SK-N-SH treated with all-trans-retinoic acid at 6 μM for 48 hours (cell line): ENCODE data around the gene PRPS2.

Source experiments
- ARNTL ChIP-seq: fragments of 450-650 bp; formaldehyde crosslinking; IDR thresholded peaks from 2 replicates; pipeline ENCODE4 v1.5.0; 2020; ENCODE audit warnings: low read depth, mild to moderate bottlenecking, moderate library complexity, borderline replicate concordance
- RARB ChIP-seq: fragments of 250-450 bp; sonication (Bioruptor Pico); IDR thresholded peaks from 2 replicates; pipeline ENCODE4 v1.8.0; 2021; ENCODE audit warnings: mild to moderate bottlenecking, moderate library complexity
- SNAI2 ChIP-seq: fragments of 250-450 bp; sonication (Bioruptor Pico); IDR thresholded peaks from 2 replicates; pipeline ENCODE4 v1.5.0; 2020; ENCODE audit warnings: mild to moderate bottlenecking, moderate library complexity
- TOX ChIP-seq: fragments of 250-450 bp; sonication (Bioruptor Pico); IDR thresholded peaks from 2 replicates; pipeline ENCODE4 v1.8.0; 2021; ENCODE audit warnings: mild to moderate bottlenecking, moderate library complexity, borderline replicate concordance
- ZC3H10 ChIP-seq: fragments of 250-450 bp; sonication (Bioruptor Pico); IDR thresholded peaks from 2 replicates; pipeline ENCODE4 v1.5.1; 2021; ENCODE audit warnings: mild to moderate bottlenecking, moderate library complexity
- ZFP3 ChIP-seq: fragments of 250-450 bp; sonication (Bioruptor Pico); IDR thresholded peaks from 2 replicates; pipeline ENCODE4 v1.5.0; 2020; ENCODE audit warnings: mild to moderate bottlenecking, moderate library complexity
- ZNF565 ChIP-seq: fragments of 450-650 bp; formaldehyde crosslinking; conservative IDR thresholded peaks from 2 replicates; pipeline ENCODE4 v1.5.0; 2020; ENCODE audit warnings: low read depth, mild to moderate bottlenecking, moderate library complexity
- ZNF70 ChIP-seq: fragments of 450-650 bp; formaldehyde crosslinking; IDR thresholded peaks from 2 replicates; pipeline ENCODE4 v1.5.0; 2020; ENCODE audit warnings: mild to moderate bottlenecking, moderate library complexity
- ZNF8 ChIP-seq: fragments of 450-650 bp; formaldehyde crosslinking; IDR thresholded peaks from 2 replicates; pipeline ENCODE4 v1.5.0; 2020; ENCODE audit warnings: mild to moderate bottlenecking, moderate library complexity
- TF ChIP-seq, protein P1 (sequence below): fragments of 250-450 bp; sonication (Bioruptor Pico); IDR thresholded peaks from 2 replicates; pipeline ENCODE4 v1.8.0; 2021; ENCODE audit warnings: low read depth, mild to moderate bottlenecking, moderate library complexity, borderline replicate concordance
- TF ChIP-seq, protein P2 (sequence below): fragments of 250-450 bp; sonication (Bioruptor Pico); IDR thresholded peaks from 2 replicates; pipeline ENCODE4 v1.8.0; 2020; ENCODE audit warnings: mild to moderate bottlenecking, moderate library complexity, borderline replicate concordance
- TF ChIP-seq, protein P3 (sequence below): fragments of 250-450 bp; sonication (Bioruptor Pico); IDR thresholded peaks from 2 replicates; pipeline ENCODE4 v1.5.1; 2020; ENCODE audit warnings: low read depth, mild to moderate bottlenecking, moderate library complexity
- TF ChIP-seq, protein P4 (sequence below): fragments of 250-450 bp; sonication (Bioruptor Pico); IDR thresholded peaks from 2 replicates; pipeline ENCODE4 v1.5.1; 2021; ENCODE audit warnings: mild to moderate bottlenecking, moderate library complexity

DNA sequence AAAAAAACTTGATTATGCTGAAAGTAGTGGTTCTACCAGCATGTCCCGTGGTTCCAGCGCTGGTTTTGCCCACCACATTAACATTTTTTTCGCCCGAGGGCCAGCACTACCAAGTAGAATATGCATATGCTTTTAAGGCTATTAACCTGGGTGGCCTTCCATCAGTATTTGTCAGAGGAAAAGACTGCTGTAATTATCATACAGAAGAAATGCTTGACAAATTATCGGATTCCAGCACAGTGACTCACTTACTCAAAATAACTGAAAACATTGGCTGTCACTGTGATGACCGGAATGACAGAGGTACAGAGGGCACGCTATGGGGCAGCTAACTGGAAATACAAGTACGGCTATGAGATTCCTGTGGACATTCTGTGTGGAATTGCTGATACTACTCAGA, 34.6 kb downstream of the PRPS2 start:
- TF ChIP-seq, protein P1, sequence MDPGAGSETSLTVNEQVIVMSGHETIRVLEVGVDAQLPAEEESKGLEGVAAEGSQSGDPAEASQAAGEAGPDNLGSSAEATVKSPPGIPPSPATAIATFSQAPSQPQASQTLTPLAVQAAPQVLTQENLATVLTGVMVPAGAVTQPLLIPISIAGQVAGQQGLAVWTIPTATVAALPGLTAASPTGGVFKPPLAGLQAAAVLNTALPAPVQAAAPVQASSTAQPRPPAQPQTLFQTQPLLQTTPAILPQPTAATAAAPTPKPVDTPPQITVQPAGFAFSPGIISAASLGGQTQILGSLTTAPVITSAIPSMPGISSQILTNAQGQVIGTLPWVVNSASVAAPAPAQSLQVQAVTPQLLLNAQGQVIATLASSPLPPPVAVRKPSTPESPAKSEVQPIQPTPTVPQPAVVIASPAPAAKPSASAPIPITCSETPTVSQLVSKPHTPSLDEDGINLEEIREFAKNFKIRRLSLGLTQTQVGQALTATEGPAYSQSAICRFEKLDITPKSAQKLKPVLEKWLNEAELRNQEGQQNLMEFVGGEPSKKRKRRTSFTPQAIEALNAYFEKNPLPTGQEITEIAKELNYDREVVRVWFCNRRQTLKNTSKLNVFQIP: no peak
- TF ChIP-seq RARB (CRISPR knock-in tag): no peak
- TF ChIP-seq SNAI2 (CRISPR knock-in tag): no peak
- no peak for TF ChIP-seq ZNF565
- TF ChIP-seq, protein P2, sequence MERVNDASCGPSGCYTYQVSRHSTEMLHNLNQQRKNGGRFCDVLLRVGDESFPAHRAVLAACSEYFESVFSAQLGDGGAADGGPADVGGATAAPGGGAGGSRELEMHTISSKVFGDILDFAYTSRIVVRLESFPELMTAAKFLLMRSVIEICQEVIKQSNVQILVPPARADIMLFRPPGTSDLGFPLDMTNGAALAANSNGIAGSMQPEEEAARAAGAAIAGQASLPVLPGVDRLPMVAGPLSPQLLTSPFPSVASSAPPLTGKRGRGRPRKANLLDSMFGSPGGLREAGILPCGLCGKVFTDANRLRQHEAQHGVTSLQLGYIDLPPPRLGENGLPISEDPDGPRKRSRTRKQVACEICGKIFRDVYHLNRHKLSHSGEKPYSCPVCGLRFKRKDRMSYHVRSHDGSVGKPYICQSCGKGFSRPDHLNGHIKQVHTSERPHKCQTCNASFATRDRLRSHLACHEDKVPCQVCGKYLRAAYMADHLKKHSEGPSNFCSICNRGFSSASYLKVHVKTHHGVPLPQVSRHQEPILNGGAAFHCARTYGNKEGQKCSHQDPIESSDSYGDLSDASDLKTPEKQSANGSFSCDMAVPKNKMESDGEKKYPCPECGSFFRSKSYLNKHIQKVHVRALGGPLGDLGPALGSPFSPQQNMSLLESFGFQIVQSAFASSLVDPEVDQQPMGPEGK (CRISPR knock-in tag): no peak
- TF ChIP-seq, protein P3, sequence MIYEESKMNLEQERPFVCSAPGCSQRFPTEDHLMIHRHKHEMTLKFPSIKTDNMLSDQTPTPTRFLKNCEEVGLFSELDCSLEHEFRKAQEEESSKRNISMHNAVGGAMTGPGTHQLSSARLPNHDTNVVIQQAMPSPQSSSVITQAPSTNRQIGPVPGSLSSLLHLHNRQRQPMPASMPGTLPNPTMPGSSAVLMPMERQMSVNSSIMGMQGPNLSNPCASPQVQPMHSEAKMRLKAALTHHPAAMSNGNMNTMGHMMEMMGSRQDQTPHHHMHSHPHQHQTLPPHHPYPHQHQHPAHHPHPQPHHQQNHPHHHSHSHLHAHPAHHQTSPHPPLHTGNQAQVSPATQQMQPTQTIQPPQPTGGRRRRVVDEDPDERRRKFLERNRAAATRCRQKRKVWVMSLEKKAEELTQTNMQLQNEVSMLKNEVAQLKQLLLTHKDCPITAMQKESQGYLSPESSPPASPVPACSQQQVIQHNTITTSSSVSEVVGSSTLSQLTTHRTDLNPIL (CRISPR knock-in tag): no peak
- no peak for TF ChIP-seq ZNF70
- TF ChIP-seq ZFP3 (CRISPR knock-in tag): no peak
- TF ChIP-seq ZNF8 (CRISPR knock-in tag): no peak
- no peak for TF ChIP-seq TOX
- TF ChIP-seq ZC3H10 (CRISPR knock-in tag): no peak
- no peak for TF ChIP-seq ARNTL (CRISPR knock-in tag)
- TF ChIP-seq, protein P4, sequence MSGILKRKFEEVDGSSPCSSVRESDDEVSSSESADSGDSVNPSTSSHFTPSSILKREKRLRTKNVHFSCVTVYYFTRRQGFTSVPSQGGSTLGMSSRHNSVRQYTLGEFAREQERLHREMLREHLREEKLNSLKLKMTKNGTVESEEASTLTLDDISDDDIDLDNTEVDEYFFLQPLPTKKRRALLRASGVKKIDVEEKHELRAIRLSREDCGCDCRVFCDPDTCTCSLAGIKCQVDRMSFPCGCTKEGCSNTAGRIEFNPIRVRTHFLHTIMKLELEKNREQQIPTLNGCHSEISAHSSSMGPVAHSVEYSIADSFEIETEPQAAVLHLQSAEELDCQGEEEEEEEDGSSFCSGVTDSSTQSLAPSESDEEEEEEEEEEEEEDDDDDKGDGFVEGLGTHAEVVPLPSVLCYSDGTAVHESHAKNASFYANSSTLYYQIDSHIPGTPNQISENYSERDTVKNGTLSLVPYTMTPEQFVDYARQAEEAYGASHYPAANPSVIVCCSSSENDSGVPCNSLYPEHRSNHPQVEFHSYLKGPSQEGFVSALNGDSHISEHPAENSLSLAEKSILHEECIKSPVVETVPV: no peak
